Central memory CD4-positive, alpha-beta T cell (primary cell): ENCODE data around the gene CD38.
"Not testable (repeated sequence)": the region's sequence is repeated elsewhere in the genome, so short reads cannot be mapped to it uniquely, and the experiment has no call there.

Source experiments
- DNase-seq: peaks from one replicate; pipeline ENCODE4 v3.0.0; 2022

Gene CD38

DNA sequence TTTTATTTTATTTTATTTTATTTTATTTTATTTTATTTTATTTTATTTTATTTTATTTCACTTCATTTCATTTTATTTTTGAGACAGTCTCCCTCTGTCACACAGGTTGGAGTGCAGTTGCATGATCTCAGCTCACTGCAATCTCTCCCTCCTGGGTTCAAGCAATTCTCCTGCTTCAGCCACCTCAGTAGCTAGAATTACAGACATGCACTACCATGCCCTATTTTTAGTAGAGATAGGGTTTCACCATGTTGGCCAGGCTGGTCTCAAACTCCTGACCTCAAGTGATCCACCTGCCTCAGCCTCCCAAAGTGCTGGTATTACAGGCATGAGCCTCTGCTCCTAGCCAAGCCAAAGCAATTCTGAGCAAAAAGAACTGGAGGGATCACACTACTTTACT, 24.4 kb downstream of the CD38 start:
- DNase-seq, result not testable (repeated sequence)

DNA sequence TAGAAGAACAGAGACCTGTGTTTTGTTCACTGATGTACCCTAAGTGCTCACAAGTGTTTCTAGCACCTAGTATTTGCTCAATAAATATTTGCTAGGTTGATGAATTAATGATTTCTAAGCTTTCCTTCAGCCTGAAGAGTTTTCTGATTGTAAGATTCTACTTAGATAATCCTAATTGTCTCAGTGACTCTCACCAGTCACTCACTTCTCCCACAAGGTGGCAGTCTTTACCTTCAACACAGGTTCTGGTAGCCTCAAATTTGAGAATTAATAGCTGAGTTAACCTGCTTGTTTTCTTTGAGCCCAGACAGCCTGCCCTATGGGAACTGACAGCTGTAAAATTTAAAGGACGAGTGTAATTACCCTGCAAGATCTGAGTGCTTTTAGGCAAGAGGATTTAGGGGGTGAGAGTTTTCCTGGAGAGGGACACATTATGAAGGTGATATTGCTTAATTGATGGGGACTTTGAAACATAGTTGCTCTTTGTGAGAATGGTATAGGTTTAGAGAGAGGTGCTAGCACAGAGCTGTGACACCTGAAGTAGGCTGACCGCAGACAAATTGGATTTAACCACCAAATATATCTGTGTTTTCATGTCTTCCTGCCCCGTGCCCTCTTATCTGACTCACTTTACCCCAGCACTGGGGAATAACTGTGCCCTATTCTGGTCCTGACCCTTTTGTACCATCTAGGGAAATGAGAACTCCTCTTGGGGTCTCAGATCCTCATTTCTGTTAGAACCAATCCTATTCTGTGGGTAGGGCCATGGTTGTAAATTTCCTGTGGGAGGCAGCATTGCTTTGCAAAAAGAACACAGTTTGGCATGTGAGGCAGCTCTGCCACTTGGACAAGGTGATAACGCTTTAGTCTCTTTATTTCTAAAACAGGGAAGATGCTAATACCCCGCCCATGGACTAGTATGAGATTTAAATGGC, 27.7 kb downstream of the CD38 start:
- DNase-seq, result peak; percentile 42

DNA sequence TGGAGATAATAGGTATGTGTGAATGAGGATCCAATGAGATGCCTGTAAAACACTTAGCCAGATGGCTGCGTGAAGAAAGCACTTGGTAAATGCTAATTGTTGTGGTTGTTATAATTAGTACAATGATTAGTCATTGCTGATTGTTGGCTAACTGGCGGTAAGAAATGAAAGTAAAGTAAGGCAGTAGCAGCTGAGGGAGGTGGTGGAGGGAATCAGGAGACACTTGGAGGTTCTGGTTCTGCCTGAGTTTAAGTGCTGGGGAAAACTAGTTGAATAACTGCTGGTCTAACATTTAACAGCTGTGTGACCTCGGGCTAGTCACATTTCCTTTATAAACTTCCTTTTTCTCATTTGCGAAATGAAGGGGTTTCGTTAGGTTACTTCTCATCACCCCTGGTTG, 30.9 kb downstream of the CD38 start:
- no peak for DNase-seq

DNA sequence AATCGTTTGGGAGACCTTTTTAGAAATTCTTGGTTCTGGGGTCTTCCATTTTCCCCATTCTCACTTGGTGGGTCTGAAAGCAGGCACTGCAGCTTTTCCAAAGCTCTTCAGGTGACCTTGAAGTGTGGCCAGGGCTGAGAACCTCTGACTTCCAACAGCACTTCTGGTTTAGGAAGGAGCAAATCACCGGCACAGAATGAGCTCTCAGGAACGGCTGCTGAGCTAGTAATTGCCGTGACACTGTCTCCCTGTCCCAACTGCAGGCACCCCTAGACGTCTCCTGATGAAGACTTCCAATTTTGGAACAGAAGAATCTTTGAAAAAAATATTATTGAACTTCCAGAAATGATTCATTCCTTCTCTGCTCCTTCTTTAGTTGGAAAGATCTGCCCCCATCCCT, 31.3 kb downstream of the CD38 start:
- DNase-seq, result no peak

DNA sequence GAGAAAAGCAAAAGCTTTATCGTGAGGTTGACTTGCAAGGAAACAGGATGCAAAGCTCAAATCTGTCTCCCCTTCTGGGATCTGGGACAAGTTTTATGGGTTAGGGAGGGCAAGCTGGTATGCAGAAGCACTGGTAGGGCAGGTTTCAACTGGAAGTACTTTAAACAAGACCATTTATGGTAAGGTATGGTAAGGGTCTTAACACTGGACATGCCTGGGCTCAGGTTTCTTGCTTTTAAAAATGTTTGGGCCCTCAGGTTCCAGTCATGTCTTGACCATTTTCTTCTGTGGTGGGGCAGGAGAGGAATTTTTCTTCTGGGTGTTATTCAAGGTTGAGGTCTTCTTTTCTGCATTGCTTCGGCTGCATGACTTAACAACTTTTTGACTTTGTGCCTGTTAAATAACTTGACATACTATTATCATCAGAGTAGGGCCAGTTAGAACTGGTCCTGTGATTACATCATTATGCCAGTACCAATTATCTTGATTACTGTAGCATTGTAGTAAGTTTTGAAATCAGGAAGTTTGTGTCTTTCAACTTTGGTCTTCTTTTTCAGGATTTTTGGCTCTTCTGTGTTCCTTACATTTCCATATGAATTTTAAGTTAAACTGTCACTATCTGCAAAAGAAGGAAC, 33.7 kb downstream of the CD38 start:
- DNase-seq, result no peak

DNA sequence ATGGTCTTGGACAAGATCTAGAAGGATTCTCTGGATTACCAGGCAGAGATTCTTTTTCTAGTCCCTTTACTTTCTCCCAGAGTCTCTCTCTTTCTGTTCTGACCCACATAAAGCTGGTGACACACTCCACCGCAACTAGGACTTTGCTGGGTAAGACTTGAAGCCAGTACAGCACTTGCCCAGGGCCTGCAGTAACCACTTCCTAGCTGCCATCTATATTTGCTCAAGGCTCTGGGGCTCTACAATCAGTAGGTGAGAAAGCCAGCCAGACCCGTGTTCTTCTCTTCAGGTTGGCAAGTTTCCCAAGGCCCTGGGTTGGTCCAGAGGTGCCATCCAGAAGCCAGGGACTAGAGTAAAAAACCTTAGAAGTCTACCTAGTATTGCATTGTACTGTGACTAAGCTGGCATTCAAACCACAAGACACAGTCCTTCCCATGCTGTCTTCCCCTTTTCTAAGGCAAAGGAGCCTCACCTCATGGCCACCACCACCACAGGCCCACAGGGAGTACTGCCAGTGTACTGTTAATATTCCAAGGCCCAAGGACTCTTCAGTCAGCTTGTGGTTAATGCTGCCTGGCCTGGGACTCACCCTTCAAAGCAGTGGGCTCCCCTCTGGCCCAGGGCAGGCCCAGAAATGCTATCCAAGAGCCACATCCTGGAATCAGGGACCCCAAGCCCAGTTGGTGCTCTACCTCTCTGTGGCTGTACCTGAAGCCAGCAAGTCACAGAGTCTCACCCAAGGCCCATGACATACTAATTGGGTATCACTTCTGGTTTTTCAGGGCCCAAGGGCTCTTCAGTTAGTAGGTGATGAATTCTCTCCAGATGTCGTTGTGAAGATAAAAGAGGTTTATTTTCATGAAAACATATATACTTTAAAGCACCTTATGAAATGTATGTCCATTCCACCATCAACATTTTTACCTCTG, 54.7 kb downstream of the CD38 start:
- DNase-seq, result no peak

DNA sequence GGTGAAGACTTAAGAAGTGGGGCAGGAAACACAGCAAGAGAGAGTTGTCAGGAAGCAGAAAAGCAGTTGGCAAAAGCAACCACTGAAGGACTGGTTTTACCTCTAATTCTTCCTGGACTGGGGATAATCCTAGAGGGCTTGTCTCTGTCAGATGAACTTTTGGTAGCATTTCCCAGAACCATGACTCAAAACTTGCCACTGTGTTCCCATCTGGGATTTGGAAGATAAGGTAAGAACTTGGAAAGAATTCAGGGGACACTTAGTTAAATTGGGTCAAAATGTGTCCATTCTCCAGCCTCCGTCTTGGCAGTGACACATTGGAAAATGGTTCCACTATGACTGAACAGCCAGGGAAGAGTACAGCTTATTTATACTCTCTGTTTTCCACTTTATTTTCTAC, 55.7 kb downstream of the CD38 start:
- no peak for DNase-seq

DNA sequence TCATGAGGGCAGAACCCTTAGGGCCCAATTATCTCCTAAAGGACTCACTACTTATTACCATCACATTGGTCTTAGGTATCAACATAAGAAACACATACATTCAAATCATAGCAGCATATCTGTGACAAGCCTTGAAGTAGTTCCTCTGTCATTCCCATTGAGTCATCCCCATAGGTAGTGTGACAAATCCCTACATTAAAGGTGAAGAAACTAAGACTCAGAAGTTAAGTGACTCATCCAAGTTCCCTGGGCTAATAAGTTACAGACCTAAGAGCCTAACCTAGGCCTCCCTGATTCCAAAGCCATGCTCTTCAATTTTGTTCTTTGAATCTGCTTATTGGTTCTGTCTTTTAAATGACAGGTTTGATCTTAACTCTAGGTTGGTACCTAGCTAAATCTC, 58.2 kb downstream of the CD38 start:
- no peak for DNase-seq

DNA sequence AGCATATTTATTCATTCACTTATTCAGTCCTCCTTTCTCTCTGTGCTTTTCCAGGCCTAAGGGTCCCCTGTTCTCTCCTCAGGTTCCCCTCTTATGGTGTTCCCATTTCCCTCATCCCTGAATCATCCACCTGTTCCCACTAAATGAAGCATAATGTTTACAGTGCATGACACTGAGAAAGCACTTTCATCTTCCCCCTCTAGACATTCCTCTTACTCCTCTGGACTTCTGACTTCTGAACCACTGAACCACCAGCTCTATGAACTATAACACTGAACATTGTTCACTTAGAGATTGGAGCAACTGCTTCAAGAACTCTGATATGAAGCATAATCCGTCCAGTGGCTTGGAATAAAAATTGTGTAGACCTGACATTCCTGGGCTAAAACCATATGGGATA, 59.5 kb downstream of the CD38 start:
- no peak for DNase-seq

DNA sequence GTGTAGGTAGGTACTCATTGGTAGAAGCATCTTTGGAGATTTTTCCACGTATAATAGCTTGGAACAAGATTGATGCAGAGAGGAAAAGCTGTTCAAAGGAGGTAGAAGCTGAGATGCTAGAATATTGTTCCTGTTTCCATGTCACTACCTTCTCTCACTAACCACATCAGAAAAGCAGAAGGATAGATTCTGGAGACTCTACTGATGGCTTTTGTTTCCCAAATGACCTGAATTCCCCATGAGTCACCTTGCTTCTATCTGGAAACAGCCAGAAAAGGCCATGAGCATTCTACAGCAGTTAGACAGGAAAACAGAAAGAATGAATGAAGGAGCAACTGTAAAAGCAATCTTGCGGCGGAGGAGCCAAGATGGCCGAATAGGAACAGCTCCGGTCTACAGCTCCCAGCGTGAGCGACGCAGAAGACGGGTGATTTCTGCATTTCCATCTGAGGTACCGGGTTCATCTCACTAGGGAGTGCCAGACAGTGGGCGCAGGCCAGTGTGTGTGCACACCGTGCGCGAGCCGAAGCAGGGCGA, 63.1 kb downstream of the CD38 start:
- not testable (repeated sequence) for DNase-seq

DNA sequence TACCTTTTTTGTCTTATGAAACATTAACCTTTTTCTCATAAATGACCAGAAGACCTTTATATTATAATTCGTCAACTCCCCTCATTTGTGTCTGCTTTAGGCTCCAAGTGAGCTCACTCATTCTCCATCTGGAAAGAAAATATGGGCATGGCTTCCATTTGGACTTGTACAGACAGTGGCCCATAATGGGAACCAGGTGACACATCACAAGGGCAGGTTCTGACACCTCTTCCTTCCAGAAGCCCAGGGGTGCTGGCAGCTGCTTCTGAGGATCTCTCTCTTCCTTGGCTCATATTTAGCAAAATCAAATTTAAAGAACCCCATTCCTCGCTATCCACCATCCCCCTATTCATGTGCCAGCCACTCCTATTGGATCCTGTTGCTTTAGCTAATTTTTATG, 69.6 kb downstream of the CD38 start:
- no peak for DNase-seq

DNA sequence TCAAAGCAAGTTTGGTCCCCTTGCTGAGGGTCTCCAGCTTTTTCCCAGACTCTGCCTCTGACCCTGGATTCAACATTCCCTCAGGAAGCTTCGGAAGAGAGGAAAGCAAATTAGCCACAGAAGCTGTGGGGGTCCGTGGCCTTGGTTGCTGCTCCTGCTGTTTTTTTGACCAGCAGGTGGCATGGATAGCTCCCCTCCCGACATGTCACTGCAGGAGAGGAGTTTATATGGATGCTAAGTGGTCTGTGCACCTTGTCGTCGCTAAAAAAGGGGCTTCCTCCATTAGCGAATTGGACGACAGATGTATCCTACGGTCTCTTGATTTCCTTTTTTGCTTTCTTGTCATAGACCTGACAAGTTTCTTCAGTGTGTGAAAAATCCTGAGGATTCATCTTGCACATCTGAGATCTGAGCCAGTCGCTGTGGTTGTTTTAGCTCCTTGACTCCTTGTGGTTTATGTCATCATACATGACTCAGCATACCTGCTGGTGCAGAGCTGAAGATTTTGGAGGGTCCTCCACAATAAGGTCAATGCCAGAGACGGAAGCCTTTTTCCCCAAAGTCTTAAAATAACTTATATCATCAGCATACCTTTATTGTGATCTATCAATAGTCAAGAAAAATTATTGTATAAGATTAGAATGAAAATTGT, 70.2 kb downstream of the CD38 start:
- DNase-seq, result no peak

DNA sequence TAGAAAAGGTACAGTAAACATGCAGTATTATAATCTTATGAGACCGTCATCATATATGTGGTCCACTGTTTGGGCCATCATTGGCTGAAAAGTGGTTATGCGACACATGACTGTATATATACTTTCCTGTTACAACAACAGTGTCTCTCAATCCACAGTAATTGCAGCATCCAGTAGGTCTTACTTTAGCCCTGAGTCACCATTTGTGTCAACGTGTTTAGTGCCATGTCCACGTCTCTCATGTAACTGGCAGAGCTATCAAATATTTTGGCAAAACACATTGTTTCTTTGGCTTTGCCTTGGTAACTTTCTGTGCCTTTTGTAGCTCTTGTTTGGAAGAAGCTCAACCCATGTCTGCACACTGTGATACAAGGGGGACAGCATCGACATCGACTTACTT, 73.8 kb downstream of the CD38 start:
- no peak for DNase-seq

DNA sequence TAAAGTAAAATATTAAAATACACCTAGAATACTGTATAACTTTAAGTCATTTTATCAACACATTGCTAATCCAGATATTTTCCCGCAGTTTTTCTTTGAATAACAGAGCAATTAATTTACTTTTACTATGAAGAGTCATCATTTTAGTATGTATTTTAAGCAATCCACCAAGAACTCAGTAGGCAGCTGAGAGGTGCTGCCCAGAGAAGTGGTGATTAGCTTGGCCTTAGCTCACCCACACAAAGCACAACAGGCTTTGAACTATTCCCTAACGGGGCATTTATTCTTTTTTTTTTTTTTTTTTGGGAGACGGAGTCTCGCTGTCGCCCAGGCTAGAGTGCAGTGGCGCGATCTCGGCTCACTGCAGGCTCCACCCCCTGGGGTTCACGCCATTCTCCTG, 74.4 kb downstream of the CD38 start:
- no peak for DNase-seq

DNA sequence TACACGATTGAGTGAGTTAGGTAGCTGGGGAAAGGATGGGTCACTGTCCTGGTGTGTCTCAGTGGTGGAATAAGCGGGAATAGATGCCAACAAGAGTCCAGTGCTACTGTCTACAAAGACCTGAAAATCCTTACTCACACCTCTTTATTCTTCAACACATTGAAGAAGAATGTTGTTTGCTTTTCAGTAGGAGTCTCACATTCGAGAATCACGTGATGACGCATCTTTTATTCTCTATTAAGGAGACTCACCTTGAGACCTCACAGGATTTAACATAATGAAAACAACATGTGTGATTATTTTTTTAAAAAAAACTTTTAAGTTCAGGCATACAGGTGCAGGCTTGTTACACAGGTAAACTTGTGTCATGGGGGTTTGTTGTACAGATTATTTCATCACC, 75.2 kb downstream of the CD38 start:
- DNase-seq, result no peak

DNA sequence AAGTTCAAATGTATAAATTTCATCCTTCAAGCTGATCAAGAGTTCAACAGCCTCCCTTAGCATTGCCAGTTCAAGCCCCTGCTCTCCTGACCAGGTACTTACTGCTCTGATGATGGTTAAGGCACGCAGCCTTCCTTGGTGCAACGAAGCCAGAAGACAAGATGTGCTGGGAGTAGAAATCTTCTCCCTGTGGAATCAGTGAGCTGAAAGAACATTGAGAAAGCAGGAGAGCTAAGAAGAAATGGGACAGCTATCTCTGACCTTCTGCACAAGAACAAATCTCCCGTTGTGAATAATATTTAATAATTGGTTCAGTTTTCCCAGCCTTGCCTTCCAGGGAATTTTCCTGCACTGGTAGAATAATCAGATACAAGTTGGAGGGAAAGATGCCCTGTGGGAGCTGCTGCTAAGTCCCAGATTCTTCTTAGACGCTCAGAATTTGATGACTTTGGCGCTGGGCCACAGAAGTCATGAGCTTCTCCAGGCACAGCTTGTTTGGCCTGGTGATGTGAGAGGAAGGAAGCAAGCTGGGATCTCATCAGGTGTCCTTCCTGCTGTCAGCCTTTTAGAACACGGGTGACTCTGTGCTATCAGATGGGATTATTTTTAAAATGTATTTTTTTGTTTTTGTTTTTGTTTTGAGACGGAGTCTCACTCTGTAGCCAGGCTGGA, 77.8 kb downstream of the CD38 start:
- DNase-seq, result no peak

DNA sequence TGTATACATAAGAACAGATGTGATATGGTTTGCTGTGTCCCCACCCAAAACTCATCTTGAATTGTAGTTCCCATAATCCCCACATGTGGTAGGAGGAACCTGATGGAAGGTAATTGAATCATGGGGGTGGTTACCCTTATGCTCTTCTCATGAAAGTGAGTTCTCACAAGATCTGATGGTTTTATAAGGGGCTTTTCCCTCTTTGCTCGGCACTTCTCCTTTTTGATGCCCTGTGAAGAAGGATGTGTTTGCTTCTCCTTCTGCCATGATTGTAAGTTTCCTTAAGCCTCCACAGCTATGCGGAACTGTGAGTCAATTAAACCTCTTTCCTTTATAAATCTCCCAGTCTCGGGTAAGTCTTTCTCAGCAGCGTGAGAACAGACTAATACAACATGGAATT, 83.1 kb downstream of the CD38 start:
- DNase-seq, result not testable (repeated sequence)

DNA sequence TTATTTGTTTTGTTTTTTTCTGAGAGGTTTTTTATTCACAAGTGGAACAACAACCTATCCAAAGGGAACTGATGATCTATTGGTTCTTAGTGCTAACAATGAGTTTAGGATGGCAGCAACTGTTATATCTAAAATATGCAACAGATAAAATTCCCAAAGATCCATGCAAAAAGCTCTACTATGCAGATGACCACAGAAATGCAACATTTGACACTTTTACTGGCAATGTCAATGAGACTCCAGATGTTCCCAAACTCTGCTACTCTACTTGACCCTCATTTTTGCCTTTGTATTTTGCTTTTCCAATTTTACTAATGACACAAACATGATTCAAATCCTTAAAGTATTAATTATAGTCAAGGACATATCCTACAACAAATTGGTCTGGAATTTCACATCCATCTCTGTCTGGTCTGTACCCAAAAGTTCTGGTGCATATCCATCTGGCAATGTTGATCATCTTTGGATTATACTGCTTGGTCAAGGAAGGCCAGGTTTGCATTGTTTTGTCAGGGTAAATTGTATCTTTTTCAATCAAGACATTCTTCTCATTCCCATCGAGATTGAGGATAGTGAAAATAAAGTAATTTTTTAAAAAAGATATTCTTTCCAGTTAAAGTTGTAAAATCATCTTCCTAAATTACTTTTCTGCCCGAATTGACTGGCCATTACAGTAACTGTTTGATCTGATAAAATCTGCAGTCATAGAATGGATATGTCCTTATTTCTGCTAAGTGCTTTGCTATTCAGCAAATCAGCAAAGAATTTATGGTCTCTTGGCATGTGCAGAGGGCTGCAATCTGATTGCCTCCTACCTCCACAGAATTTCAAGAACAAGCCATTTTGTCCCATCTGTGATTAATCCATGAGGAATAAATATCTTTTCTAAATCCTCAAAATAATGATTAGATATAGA, 86.8 kb downstream of the CD38 start:
- DNase-seq, result no peak

DNA sequence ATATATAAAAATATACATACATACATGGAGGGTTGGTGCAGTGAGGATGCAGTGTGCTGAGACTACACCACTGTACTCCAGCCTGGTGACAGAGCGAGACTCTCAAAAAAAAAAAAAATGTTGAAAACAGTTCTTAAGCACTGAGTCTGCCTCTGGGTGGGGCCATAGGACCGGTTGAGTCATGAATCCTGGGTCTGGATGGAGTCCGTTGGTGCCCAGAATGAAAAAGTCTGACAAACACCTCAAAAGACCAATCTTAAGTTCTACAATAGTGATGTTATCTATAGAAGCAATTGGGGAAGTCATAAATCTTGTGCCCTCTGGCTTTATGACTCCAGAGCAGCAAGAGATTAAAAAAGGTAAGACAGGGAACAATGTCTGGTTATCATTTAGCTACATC, 90.0 kb downstream of the CD38 start:
- no peak for DNase-seq

DNA sequence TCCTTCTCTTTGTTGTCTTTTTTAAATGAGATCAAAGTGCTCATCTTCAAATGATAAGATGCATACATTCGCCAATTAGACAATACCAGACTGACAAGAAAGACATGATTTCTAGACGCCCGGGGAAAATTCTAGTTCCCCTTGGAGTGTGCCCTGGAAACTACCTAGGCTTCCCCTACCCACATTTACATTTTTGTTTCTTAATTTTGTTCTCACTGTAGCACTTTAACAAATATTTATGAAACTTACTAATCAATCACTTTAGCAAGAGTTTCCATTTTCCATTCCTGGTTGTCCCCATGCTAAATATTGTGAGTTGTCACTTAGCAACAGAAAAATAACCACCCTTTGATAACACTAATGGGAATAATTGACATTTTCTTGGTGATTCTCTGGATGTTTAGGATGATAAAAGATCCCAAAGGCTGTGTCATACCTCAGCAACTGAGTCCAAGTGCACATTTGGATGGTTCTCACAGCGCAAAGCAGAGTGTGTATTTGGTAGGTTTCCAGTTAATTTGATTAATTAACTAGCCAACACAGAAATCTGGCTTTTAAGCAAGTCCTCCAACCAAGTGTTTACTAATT, 90.8 kb downstream of the CD38 start:
- no peak for DNase-seq
